Neural cell (in vitro differentiated cells): ENCODE results near the gene LRRC37A. TPM values are rescaled to one million over a fixed set of nuclear protein-coding genes. Genes with fewer than 3 reads are reported as not detected.
"Not testable (repeated sequence)": the region's sequence is repeated elsewhere in the genome, so short reads cannot be mapped to it uniquely, and the experiment has no call there.

ENCODE experiments used
- H2AFZ ChIP-seq: fragments of 200-600, 300-800 bp; sonication (generic), shearing (Covaris generic); 2 replicates; pipeline ENCODE4 v1.6.0; 2014; ENCODE audit warnings: low read depth, mild to moderate bottlenecking, antibody characterized with exemption, low read length, moderate library complexity
- H3F3A ChIP-seq: fragments of 200-600 bp; shearing (Covaris generic); 2 replicates; pipeline ENCODE4 v1.6.1; 2016; ENCODE audit warnings: mild to moderate bottlenecking, moderate library complexity, mixed read lengths, antibody characterized with exemption, low read length; ENCODE audit not compliant: insufficient read depth, poor library complexity, severe bottlenecking
- H3K27ac ChIP-seq: fragments of 200-600, 300-800 bp; sonication (generic), shearing (Covaris generic); 2 replicates; pipeline ENCODE4 v1.5.1; 2014; ENCODE audit warnings: mild to moderate bottlenecking, low read length, moderate library complexity
- H3K27me3 ChIP-seq: fragments of 300-800, 200-600 bp; sonication (generic), shearing (Covaris generic); 2 replicates; pipeline ENCODE4 v1.6.0; 2014; ENCODE audit warnings: mild to moderate bottlenecking, low read depth, low read length, moderate library complexity; ENCODE audit not compliant: insufficient read depth
- H3K36me3 ChIP-seq: fragments of 300-800, 200-600 bp; sonication (generic), shearing (Covaris generic); 2 replicates; pipeline ENCODE4 v1.5.1; 2014; ENCODE audit warnings: mild to moderate bottlenecking, antibody characterized with exemption, low read length, moderate library complexity; ENCODE audit not compliant: insufficient read depth
- H3K4me2 ChIP-seq: fragments of 300-800, 200-600 bp; sonication (generic), shearing (Covaris generic); 2 replicates; pipeline ENCODE4 v1.6.0; 2014; ENCODE audit warnings: mild to moderate bottlenecking, low read length
- H3K4me3 ChIP-seq: fragments of 300-800, 200-600 bp; sonication (generic), shearing (Covaris generic); 2 replicates; pipeline ENCODE4 v1.5.1; 2014; ENCODE audit warnings: mild to moderate bottlenecking, low read length, moderate library complexity
- H3K79me2 ChIP-seq: fragments of 200-600 bp; shearing (Covaris generic); replicated peaks from 2 replicates; pipeline ENCODE4 v1.6.0; 2014; ENCODE audit warnings: mild to moderate bottlenecking, low read length, moderate library complexity; ENCODE audit not compliant: insufficient read depth
- H3K9ac ChIP-seq: fragments of 300-800, 200-600 bp; sonication (generic), shearing (Covaris generic); 2 replicates; pipeline ENCODE4 v1.6.1; 2016; ENCODE audit warnings: mild to moderate bottlenecking, low read length, mixed read lengths
- H3K9me2 ChIP-seq: fragments of 200-600 bp; shearing (Covaris generic); 2 replicates; pipeline ENCODE4 v1.6.1; 2016; ENCODE audit warnings: mild to moderate bottlenecking, low read length, mixed read lengths; ENCODE audit not compliant: insufficient read depth
- H3K9me3 ChIP-seq: fragments of 200-600, 300-800 bp; sonication (generic), shearing (Covaris generic); 2 replicates; pipeline ENCODE4 v1.6.1; 2016; ENCODE audit warnings: mild to moderate bottlenecking, mixed run types, low read length, moderate library complexity, mixed read lengths
- H4K20me1 ChIP-seq: fragments of 200-600 bp; shearing (Covaris generic); 2 replicates; pipeline ENCODE4 v1.6.1; 2016; ENCODE audit warnings: mild to moderate bottlenecking, mixed run types; ENCODE audit not compliant: insufficient read depth
- polyA plus RNA-seq: library from polyadenylated mRNA; depleted of rRNA; stranded (reverse); fragments of >200 nt; gene quantifications from 2 replicates; pipeline ENCODE4 v1.2.3, GENCODE V29; 2014
- small RNA-seq, 3 experiments: library from RNA; depleted of rRNA; stranded (forward); fragments of <200 nt; gene quantifications; one replicate each; pipeline ENCODE3, GENCODE V24; 2012

Gene LRRC37A
- polyA plus RNA-seq, 1 donor from 2014 or later, result 3.0 TPM

- H3K9ac ChIP-seq, H3K9me2 ChIP-seq, H3K9me3 ChIP-seq, H3K79me2 ChIP-seq, H3K27me3 ChIP-seq, H3K27ac ChIP-seq, H3K4me2 ChIP-seq, H3K4me3 ChIP-seq, H3K36me3 ChIP-seq, H2AFZ ChIP-seq, H3F3A ChIP-seq, H4K20me1 ChIP-seq: not testable (repeated sequence)
These were observed 72.6 kb downstream of the LRRC37A start for GRCh38 chr17:46367520-46367919.

- H3F3A ChIP-seq, H3K36me3 ChIP-seq, H2AFZ ChIP-seq, H3K9me3 ChIP-seq, H3K4me3 ChIP-seq, H3K79me2 ChIP-seq, H3K4me2 ChIP-seq, H3K9me2 ChIP-seq, H3K27ac ChIP-seq, H4K20me1 ChIP-seq, H3K27me3 ChIP-seq, H3K9ac ChIP-seq: not testable (repeated sequence)
These were observed 77.6 kb downstream of the LRRC37A start for GRCh38 chr17:46372236-46373229.

- H4K20me1 ChIP-seq, H3K27me3 ChIP-seq, H3K4me3 ChIP-seq, H3K9me3 ChIP-seq, H3K79me2 ChIP-seq, H3K9me2 ChIP-seq, H3K9ac ChIP-seq, H2AFZ ChIP-seq, H3K36me3 ChIP-seq, H3F3A ChIP-seq, H3K27ac ChIP-seq, H3K4me2 ChIP-seq: not testable (repeated sequence)
These were observed 78.5 kb downstream of the LRRC37A start for GRCh38 chr17:46373418-46373817.

GRCh38 chr17:46383118-46383517, 88.2 kb downstream of the LRRC37A start:
- not testable (repeated sequence) for H3K27me3 ChIP-seq, H3K9me2 ChIP-seq, H3F3A ChIP-seq, H4K20me1 ChIP-seq, H2AFZ ChIP-seq, H3K4me2 ChIP-seq, H3K4me3 ChIP-seq, H3K36me3 ChIP-seq, H3K79me2 ChIP-seq, H3K9me3 ChIP-seq, H3K9ac ChIP-seq, H3K27ac ChIP-seq

GRCh38 chr17:46385491-46385890, 90.6 kb downstream of the LRRC37A start:
- not testable (repeated sequence) for H3F3A ChIP-seq, H3K4me3 ChIP-seq, H3K79me2 ChIP-seq, H3K27me3 ChIP-seq, H3K9ac ChIP-seq, H4K20me1 ChIP-seq, H3K27ac ChIP-seq, H3K4me2 ChIP-seq, H3K36me3 ChIP-seq, H3K9me3 ChIP-seq, H3K9me2 ChIP-seq, H2AFZ ChIP-seq

Small RNA genes within 50 kb of the gene (small RNA-seq; reads per million reads assigned to genes)
- gene RN7SL656P, result 0 reads per million in 3 experiments

Other genes starting within 250 kb of the LRRC37A start
- gene KANSL1, start 101.7 kb upstream of the LRRC37A start, polyA plus RNA-seq, result 65.0 and 88.1 TPM in 2 replicates
- gene ARL17B, start 66.6 kb downstream of the LRRC37A start, polyA plus RNA-seq, result 24.2 and 28.2 TPM in 2 replicates
- gene LRRC37A2, start 217.3 kb downstream of the LRRC37A start, polyA plus RNA-seq, result 21.4 and 22.1 TPM in 2 replicates